Breast epithelium (tissue), 3 donors: Measurements from ENCODE around the gene GIPC1.

Source experiments
- CTCF ChIP-seq, 3 donors: fragments of 450-650 bp; IDR thresholded peaks; one replicate each; pipeline ENCODE4 v1.5.1; 2016 to 2017; ENCODE audit warnings: antibody characterized with exemption in 3 of 3, mild to moderate bottlenecking in 3 of 3, moderate library complexity in 3 of 3
- POLR2A ChIP-seq: fragments of 450-650 bp; IDR thresholded peaks from one replicate; pipeline ENCODE4 v1.6.1; 2016; ENCODE audit warnings: antibody characterized with exemption, mild to moderate bottlenecking, moderate library complexity
- POLR2AphosphoS5 ChIP-seq, 3 donors: sonication (generic); formaldehyde crosslinking; IDR thresholded peaks; one replicate each; pipeline ENCODE4 v1.6.1; 2017; ENCODE audit warnings: antibody characterized with exemption in 3 of 3

DNA sequence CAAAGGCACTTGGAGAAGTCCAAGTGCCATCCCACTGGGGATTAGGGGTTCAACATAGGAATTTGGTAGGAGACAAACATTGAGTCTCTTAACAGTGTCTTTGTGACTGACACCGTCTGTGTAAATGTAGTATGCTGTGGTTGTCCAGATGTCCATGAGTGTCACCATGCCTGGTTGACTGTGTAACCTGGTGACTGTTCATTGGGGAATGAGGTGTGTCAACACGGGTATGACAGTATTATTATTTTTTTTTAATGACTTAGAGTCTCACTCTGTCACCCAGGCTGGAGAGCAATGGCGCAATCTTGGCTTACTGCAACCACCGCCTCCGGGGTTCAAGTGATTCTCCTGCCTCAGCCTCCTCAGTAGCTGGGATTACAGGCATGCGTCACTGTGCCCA, 46.6 kb downstream of the GIPC1 start:
- TF ChIP-seq CTCF (IDR thresholded peaks at IDR 0.05) (no peak), POLR2AphosphoS5 (IDR thresholded peaks at IDR 0.05) (no peak), POLR2A (no peak)
